ENCODE data around the gene RNF130. TPM values are rescaled to one million over a fixed set of nuclear protein-coding genes. Genes with fewer than 3 reads are reported as not detected.

The RNF130 gene
- total and polyA plus RNA-seq, 9 donors = 54.7 to 120 (median 67.1) TPM

DNA sequence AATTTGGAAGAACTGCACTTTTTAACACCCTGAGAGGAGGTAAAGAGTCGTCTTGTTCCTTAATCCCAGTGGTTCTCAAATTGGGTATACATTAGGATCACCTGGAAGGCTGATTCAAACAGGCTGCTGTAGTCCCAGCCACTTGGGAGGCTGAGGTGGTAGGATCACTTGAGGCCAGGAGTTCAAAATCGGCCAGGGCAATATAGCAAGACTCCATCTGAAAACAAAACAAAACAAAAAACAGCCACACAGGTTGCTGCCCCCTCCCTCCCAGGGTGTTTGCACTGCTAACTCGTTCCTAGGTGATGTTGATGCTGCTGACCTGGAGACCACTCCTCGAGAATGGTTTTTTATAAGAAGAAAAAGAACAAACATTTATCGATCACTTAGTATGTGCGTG, 162.3 kb downstream of the RNF130 start:
- no peak overlapping the region for H3K27ac ChIP-seq
- TF ChIP-seq EP300 (IDR thresholded peaks at IDR 0.05) (no peak), POLR2A (IDR thresholded peaks at IDR 0.05) (no peak)
- TF ChIP-seq, protein P1, sequence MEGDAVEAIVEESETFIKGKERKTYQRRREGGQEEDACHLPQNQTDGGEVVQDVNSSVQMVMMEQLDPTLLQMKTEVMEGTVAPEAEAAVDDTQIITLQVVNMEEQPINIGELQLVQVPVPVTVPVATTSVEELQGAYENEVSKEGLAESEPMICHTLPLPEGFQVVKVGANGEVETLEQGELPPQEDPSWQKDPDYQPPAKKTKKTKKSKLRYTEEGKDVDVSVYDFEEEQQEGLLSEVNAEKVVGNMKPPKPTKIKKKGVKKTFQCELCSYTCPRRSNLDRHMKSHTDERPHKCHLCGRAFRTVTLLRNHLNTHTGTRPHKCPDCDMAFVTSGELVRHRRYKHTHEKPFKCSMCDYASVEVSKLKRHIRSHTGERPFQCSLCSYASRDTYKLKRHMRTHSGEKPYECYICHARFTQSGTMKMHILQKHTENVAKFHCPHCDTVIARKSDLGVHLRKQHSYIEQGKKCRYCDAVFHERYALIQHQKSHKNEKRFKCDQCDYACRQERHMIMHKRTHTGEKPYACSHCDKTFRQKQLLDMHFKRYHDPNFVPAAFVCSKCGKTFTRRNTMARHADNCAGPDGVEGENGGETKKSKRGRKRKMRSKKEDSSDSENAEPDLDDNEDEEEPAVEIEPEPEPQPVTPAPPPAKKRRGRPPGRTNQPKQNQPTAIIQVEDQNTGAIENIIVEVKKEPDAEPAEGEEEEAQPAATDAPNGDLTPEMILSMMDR (IDR thresholded peaks at IDR 0.05) = no peak
- H3K27me3 ChIP-seq = no peaks in the 10 kb centered on the region
- peaks cover 9% of the 10 kb centered on the region for H3K4me1 ChIP-seq (ENCODE audit: insufficient read depth)
- no peak overlapping the region for H3K4me3 ChIP-seq
- WGBS, 3 donors = 89 to 90% (median 90%) methylated on average over 6 of the region's 6 CpGs
- intact Hi-C loops (cut with DNase I) = loop anchor here in 3 of 4 donors (10.0 kb wide), 5 partner anchors 84 to 166 kb away; partner anchors contain the start of genes RNF130 (in 2 of the 3), LTC4S (in 1 of the 3), MGAT4B (in 1 of the 3) and SQSTM1 (in 1 of the 3)
- H3K9me3 ChIP-seq = no peaks in the 10 kb centered on the region
- no peaks in the 10 kb centered on the region for H3K36me3 ChIP-seq
- no peak for DNase-seq

DNA sequence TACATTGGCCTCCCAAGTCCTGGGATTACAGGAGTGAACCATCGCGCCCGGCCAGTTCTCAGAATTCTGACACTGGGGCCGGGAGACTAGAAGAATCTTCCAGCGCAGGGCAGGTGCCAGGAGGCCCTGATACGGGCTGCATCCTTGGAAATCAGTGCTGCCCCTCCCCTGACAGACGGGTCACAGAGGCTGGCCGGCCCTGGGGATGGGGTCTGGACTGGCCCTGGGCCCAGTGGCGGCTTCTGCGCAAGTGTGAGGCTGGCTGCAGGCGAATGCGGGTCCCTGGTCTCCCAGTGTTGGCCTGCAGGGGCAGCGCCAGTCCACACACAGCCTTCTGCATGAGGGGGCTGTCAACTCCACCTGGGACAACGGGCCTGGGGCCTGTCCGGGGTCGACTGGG, 163.0 kb downstream of the RNF130 start:
- TF ChIP-seq, protein P1 (IDR thresholded peaks at IDR 0.05) = no peak
- TF ChIP-seq POLR2A (IDR thresholded peaks at IDR 0.05) (no peak), EP300 (IDR thresholded peaks at IDR 0.05) (no peak)
- H3K27me3 ChIP-seq = no peaks in the 10 kb centered on the region
- H3K4me3 ChIP-seq = no peak overlapping the region
- intact Hi-C loops (cut with DNase I) = loop anchor here in 3 of 4 donors (10.0 kb wide), 5 partner anchors 84 to 166 kb away; partner anchors contain the start of genes RNF130 (in 2 of the 3), LTC4S (in 1 of the 3), MGAT4B (in 1 of the 3) and SQSTM1 (in 1 of the 3)
- peak in 3 of 5 donors; percentile 49 to 57 (median 52) for DNase-seq
- H3K36me3 ChIP-seq = no peaks in the 10 kb centered on the region
- H3K27ac ChIP-seq = peak overlapping the region in 1 of 2 donors; percentile 30
- no peaks in the 10 kb centered on the region for H3K9me3 ChIP-seq
- 68 to 76% (median 73%) methylated on average over 14 to 16 of the region's 16 CpGs for WGBS, 3 donors
- H3K4me1 ChIP-seq (ENCODE audit: insufficient read depth) = peaks cover 9% of the 10 kb centered on the region

GRCh38 chr5:179907556-179908324, 163.8 kb downstream of the RNF130 start, which contains the start of gene TBC1D9B:
TSS of gene TBC1D9B (minus strand) at chr5:179907897. CDS start at chr5:179907821, 76 bp downstream.
- H3K27me3 ChIP-seq = no peaks in the 10 kb centered on the region
- WGBS, 3 donors = 0 to 1% (median 1%) methylated on average over 47 to 105 of the region's 105 CpGs
- TF ChIP-seq POLR2A (IDR thresholded peaks at IDR 0.05) (no peak), EP300 (IDR thresholded peaks at IDR 0.05) (no peak)
- TF ChIP-seq, protein P1 (IDR thresholded peaks at IDR 0.05) = peak in 2 of 3 donors; percentile 41 to 42
- H3K4me3 ChIP-seq = peak within 1 kb of the TSS; percentile 62
- DNase-seq = peak; percentile 74 to 88 (median 83)
- intact Hi-C loops (cut with DNase I) = loop anchor here in 3 of 4 donors (10.0 kb wide), 5 partner anchors 83 to 167 kb away; partner anchors contain the start of genes RNF130 (in 2 of the 3), LTC4S (in 1 of the 3), MGAT4B (in 1 of the 3) and SQSTM1 (in 1 of the 3)
- H3K27ac ChIP-seq = peak within 1 kb of the TSS; percentile 60 to 65
- no peaks in the 10 kb centered on the region for H3K36me3 ChIP-seq
- peaks cover 9% of the 10 kb centered on the region for H3K4me1 ChIP-seq (ENCODE audit: insufficient read depth)
- H3K9me3 ChIP-seq = no peaks in the 10 kb centered on the region

DNA sequence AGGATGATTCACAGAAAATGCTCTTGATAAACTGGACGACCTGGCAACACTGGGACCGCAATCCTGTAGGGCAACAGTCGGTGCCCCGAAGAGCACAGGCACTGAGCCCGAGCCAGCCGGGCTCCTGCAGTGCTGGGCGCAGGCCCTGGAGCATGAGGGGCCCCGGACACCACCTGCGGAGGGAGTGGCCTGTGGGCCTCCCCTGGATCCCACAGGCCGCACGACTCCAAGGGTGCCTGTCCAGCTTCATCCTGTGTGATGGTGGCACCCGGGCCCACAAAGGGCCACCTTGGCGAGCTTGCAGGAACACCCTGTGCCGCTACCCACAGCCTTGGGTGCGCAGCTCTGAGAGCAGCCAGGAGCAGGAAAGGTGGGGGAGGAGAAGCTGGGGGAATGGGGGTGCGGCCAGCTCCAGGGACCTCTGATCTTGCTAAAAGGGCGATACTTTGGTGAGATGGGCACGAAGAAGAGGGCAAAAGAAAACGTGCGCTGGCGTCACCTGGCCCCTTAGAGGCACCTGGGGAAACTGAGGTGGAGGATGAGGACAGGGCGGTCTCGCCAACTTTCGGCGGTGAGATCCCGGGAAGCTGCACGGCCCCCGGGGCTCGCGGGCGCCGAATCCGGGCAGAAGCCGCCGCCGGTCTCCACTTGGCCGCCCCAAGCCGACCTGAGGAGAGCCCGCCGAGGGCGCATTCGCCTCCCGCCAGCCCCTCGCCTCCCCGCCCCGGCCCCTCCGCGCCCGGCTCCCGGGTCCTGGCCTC, 164.6 kb downstream of the RNF130 start:
- Histone ChIP-seq H3K27me3 (no peaks in the 10 kb centered on the region), H3K4me1 (ENCODE audit: insufficient read depth) (peaks cover 10% of the 10 kb centered on the region), H3K4me3 (peak overlapping the region; percentile 62), H3K36me3 (no peaks in the 10 kb centered on the region), H3K27ac (peak overlapping the region; percentile 60 to 65), H3K9me3 (no peaks in the 10 kb centered on the region)
- intact Hi-C loops (cut with DNase I) = loop anchor here in 3 of 4 donors (10.0 kb wide), 5 partner anchors 82 to 168 kb away; partner anchors contain the start of genes RNF130 (in 2 of the 3), LTC4S (in 1 of the 3), MGAT4B (in 1 of the 3) and SQSTM1 (in 1 of the 3)
- peak in 4 of 5 donors; percentile 33 to 61 (median 52) for DNase-seq
- TF ChIP-seq EP300 (IDR thresholded peaks at IDR 0.05) (no peak), POLR2A (IDR thresholded peaks at IDR 0.05) (no peak)
- TF ChIP-seq, protein P1 (IDR thresholded peaks at IDR 0.05) = no peak
- WGBS, 3 donors = 3 to 4% (median 3%) methylated on average over 43 to 49 of the region's 50 CpGs
